Renal cortical epithelial cell (primary cell): ENCODE data around the gene TRIM49C. TPM values are rescaled to one million over a fixed set of nuclear protein-coding genes. Genes with fewer than 3 reads are reported as not detected.
"Not testable (repeated sequence)": the region's sequence is repeated elsewhere in the genome, so short reads cannot be mapped to it uniquely, and the experiment has no call there.

Experiments used
- DNase-seq: peaks from one replicate; pipeline ENCODE4 v3.0.0-alpha.2; 2011; ENCODE audit warnings: low read depth
- total RNA-seq: library from RNA; depleted of rRNA; stranded (reverse); fragments of >200 nt; gene quantifications from 2 replicates; pipeline ENCODE4 v1.2.3, GENCODE V29; 2014

Gene TRIM49C
- not detected in 2 replicates for total RNA-seq

GRCh38 chr11:90030806-90031205 is at the start of gene TRIM49C:
Gene TRIM49C (plus strand): TSS chr11:90031106. CDS start chr11:90035212, 4,106 bp downstream.
- not testable (repeated sequence) for DNase-seq

- not testable (repeated sequence) for DNase-seq
These were observed 6.7 kb upstream of the TRIM49C start for GRCh38 chr11:90024184-90024583.

- DNase-seq, result not testable (repeated sequence)
These were observed 20.8 kb downstream of the TRIM49C start for GRCh38 chr11:90051591-90052209.

- DNase-seq, result not testable (repeated sequence)
These were observed 21.4 kb downstream of the TRIM49C start for GRCh38 chr11:90052311-90052710.

GRCh38 chr11:90053545-90053944 is 22.6 kb downstream of the TRIM49C start:
- not testable (repeated sequence) for DNase-seq

GRCh38 chr11:90085650-90086049 is 54.7 kb downstream of the TRIM49C start, which contains the start of gene UBTFL1:
Gene UBTFL1 (plus strand): TSS chr11:90085950. CDS start chr11:90085950, 0 bp downstream.
- not testable (repeated sequence) for DNase-seq

GRCh38 chr11:90088731-90089130 is 57.8 kb downstream of the TRIM49C start:
- DNase-seq, result not testable (repeated sequence)

Other genes starting within 250 kb of the TRIM49C start
- gene TRIM49, start 222.5 kb upstream of the TRIM49C start, total RNA-seq, result not detected in 2 replicates
- not detected in 2 replicates for gene TRIM64B, start 152.6 kb upstream of the TRIM49C start, total RNA-seq
- gene TRIM49D1, start 108.9 kb upstream of the TRIM49C start, total RNA-seq, result not detected in 2 replicates
- gene TRIM49D2, start 107.0 kb upstream of the TRIM49C start, total RNA-seq, result not detected in 2 replicates
- not detected in 2 replicates for gene TRIM64, start 65.1 kb upstream of the TRIM49C start, total RNA-seq
- gene UBTFL1, start 54.8 kb downstream of the TRIM49C start, total RNA-seq, result not detected in 2 replicates
- gene NAALAD2, start 103.6 kb downstream of the TRIM49C start, total RNA-seq, result 0.10 TPM in 1 of 2 replicates, not detected in the other
- 36.5 and 43.5 TPM in 2 replicates for gene CHORDC1, start 191.9 kb downstream of the TRIM49C start, total RNA-seq